ENCODE data around the gene IP6K3.

Gene IP6K3

DNA sequence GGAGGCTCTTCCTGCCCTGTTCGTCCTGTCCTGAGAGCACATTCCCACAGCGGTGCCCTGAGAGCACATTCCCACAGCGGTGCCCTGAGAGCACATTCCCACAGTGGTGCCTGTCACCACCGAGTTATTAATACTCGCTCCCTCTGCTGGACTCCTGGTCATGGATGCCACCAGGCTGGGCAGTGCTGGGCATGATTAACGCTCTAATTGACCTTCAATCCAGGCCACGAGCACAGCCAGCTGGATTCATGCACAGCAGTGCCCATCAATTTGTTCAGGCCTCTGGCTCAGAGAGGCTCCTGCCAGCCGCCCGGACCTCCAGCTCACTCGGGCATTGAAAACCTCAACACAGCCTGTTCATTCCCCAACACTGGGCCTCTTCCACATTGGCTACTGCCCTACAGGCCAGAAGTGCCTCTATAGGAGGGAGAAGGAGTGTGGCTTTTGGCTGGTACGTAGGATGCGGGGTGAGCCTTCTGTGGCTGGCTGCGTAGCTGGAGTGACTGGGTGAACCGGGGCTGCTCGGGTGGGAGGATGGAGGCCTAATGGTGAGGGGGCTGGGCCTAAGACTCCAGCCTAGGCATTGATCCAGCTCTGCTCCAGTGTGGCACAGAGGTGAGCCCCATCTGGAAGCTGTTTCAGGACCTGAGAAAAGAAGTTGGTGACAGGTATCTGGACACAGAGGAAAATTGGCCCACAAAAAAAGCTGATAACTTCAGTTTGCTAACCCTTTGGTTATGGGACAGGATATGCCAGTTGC is 9.3 kb downstream of the IP6K3 start:
- H3K4me3 ChIP-seq (ENCODE audit: low read depth, low read length): no peak overlapping the region
- in situ Hi-C loops (cut with HindIII; ENCODE audit: low sequenced_read_pairs): no loop called here
- TF ChIP-seq, protein P1, sequence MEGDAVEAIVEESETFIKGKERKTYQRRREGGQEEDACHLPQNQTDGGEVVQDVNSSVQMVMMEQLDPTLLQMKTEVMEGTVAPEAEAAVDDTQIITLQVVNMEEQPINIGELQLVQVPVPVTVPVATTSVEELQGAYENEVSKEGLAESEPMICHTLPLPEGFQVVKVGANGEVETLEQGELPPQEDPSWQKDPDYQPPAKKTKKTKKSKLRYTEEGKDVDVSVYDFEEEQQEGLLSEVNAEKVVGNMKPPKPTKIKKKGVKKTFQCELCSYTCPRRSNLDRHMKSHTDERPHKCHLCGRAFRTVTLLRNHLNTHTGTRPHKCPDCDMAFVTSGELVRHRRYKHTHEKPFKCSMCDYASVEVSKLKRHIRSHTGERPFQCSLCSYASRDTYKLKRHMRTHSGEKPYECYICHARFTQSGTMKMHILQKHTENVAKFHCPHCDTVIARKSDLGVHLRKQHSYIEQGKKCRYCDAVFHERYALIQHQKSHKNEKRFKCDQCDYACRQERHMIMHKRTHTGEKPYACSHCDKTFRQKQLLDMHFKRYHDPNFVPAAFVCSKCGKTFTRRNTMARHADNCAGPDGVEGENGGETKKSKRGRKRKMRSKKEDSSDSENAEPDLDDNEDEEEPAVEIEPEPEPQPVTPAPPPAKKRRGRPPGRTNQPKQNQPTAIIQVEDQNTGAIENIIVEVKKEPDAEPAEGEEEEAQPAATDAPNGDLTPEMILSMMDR (IDR thresholded peaks at IDR 0.05; ENCODE audit: low read depth, low read length): no peak
- no peak for DNase-seq (ENCODE audit: low read depth, low spot score)

DNA sequence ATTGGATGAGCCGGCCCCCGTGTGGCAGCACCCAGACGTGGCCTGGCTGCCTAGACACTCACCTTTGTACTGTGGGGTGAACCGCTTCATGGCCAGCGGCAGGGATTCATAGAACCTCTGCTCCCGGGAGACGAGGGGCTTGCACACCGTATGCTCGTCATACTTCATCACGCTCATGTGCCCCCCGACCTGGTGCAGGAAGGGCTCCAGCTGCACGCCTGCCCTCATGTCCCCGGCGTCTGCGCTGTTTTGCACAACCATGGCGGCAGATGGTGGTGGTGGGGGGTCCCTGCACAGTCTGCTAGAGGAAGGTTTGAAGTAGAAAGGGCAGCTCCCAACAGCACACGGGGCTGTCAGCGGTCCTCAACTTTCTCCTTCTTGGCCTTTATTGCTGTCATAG is 11.5 kb downstream of the IP6K3 start:
- in situ Hi-C loops (cut with HindIII; ENCODE audit: low sequenced_read_pairs): no loop called here
- no peak for DNase-seq (ENCODE audit: low read depth, low spot score)
- TF ChIP-seq, protein P1 (IDR thresholded peaks at IDR 0.05; ENCODE audit: low read depth, low read length): no peak
- H3K4me3 ChIP-seq (ENCODE audit: low read depth, low read length): no peak overlapping the region

DNA sequence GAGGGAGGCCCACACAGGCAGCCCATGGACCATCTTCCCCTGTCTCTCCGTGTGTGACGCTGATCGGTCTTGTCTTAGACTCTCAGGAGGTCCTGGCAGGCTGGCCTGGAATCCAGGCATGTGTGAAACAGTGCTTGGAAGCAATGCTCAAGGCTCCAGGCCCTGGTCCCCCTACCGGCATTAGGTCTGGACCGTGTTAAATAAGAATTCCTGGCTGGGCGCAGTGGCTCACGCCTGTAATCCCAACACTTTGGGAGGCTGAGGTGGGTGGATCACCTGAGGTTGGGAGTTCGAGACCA is 13.0 kb downstream of the IP6K3 start:
- DNase-seq (ENCODE audit: low read depth, low spot score): no peak
- in situ Hi-C loops (cut with HindIII; ENCODE audit: low sequenced_read_pairs): no loop called here
- TF ChIP-seq, protein P1 (IDR thresholded peaks at IDR 0.05; ENCODE audit: low read depth, low read length): no peak
- H3K4me3 ChIP-seq (ENCODE audit: low read depth, low read length): no peak overlapping the region

DNA sequence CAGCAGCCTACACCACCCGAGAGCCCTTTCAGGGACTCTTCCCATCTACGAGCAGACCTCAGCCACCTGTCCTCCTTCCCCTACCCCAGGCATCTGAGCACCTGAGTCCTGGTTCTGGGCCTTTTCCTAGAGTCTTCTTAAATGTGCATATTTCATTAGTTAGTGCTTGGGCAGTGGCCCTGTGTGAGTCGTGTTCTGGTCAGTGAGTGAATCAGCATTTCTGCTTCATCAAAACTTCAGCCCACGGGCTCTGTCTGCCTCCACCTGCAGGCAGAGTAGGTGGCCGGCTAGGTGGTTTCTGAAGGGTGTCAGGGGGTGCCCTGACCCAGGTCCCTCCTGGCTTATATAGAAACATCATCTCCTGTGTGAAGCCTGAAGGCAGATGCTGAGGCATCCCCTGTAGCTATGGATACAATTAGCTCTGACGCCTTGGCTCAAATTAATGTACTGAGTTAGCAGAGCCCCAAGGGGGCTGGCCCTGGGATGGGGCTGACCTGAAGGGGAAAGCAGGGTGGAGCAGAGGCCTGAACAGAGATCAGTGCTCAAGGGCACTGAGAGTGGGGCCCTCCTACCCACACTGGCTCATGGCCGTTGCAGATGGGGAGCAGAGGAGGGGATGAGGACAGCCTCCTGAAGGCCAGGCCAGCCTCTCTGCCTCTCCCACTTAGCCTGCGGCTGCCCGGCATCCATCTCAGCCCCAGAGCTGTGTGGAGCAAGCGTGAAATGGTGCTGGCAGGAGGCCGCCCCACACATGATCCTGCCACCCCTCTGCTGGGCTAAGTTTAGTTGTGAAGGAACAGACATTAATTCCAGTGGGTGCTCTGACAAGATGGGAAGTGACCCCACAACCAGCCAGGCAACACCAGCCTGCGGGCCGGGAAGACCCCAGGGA is 13.6 kb downstream of the IP6K3 start:
- no peak overlapping the region for H3K4me3 ChIP-seq (ENCODE audit: low read depth, low read length)
- no peak for DNase-seq (ENCODE audit: low read depth, low spot score)
- in situ Hi-C loops (cut with HindIII; ENCODE audit: low sequenced_read_pairs): no loop called here
- TF ChIP-seq, protein P1 (IDR thresholded peaks at IDR 0.05; ENCODE audit: low read depth, low read length): no peak

DNA sequence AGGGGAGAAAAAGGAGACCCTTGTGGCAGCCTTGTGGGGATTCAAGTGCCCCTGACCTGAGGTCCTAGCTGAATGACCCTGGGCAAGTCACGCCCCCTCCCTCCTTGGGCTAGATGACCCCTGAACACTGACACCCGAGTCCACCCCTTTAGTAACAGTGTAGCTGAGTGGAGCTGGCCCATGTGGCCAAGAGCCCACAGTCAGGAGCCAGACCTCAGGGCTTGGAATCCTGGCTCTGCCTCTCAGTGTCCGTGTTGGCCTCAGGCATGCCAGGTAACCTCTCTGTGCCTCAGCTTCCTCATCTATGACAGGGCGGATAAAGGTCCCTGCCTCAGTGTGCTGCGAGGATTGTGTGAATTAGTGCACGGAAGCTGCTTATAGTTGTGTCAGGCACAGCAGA is 14.3 kb downstream of the IP6K3 start:
- no peak for DNase-seq (ENCODE audit: low read depth, low spot score)
- TF ChIP-seq, protein P1 (IDR thresholded peaks at IDR 0.05; ENCODE audit: low read depth, low read length): no peak
- no peak overlapping the region for H3K4me3 ChIP-seq (ENCODE audit: low read depth, low read length)
- in situ Hi-C loops (cut with HindIII; ENCODE audit: low sequenced_read_pairs): no loop called here

DNA sequence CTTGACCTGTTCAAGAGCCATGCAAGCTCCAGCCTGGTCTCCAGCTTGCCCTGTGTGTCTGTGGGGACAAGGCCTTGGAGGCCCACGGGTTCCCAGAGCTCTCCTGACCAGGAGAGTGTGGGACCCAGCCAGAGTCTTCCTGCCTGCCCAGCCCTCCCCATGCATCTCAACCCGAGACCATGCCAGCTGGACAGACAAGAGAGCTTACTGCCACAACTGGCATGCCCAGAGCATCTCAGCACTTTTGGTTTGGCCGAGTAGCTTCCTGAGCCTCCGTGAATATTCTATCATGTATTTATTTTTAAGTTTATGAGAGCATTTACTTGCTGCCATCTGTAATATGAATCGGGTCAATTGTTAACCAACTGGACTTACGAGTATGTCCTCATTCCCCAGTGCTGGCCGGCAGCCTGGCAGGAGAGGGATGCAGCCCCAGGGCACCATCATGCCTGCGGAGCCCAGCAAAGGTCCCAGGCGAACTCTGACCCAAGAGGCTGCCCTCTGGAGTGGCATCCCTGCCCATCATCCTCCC is 14.9 kb downstream of the IP6K3 start:
- TF ChIP-seq, protein P1 (IDR thresholded peaks at IDR 0.05; ENCODE audit: low read depth, low read length): no peak
- in situ Hi-C loops (cut with HindIII; ENCODE audit: low sequenced_read_pairs): no loop called here
- H3K4me3 ChIP-seq (ENCODE audit: low read depth, low read length): no peak overlapping the region
- DNase-seq (ENCODE audit: low read depth, low spot score): no peak
